Suprapubic skin (tissue), 3 donors: ENCODE measurements around the gene IFIT3.

ENCODE experiments used
- CTCF ChIP-seq, 2 donors: fragments of 200-600 bp in 1 of 2; fragments of 450-650 bp in 1 of 2; sonication (generic) in 1 of 2; IDR thresholded peaks; one replicate each; pipeline ENCODE4 v1.5.1; 2016 to 2019; ENCODE audit warnings: antibody characterized with exemption in 2 of 2, mild to moderate bottlenecking in 1 of 2, moderate library complexity in 1 of 2
- POLR2A ChIP-seq, 2 donors: fragments of 450-650 bp; IDR thresholded peaks; one replicate each; pipeline ENCODE4 v1.6.1; 2017; ENCODE audit warnings: antibody characterized with exemption in 2 of 2, mild to moderate bottlenecking in 2 of 2, moderate library complexity in 2 of 2

DNA sequence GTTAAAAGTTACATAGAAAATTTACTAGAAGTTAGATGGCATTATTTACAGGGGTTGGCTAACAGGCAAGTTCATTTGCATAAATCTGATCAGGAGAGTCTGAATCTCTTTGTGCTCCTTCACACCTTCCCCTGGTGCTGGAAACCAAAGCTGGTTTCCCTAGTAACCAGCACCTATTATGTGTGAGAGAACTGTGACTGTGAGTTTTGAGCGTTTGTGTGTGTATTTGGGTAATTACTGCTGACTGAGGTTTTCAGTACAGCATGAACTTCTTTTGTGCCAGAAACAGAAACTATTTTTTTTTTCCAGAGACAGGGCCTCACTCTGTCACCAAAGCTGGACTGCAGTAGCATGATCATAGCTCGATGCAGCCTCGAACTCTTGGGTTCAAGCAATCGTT lies 39.7 kb downstream of the IFIT3 start:
- TF ChIP-seq CTCF (IDR thresholded peaks at IDR 0.05) (no peak), POLR2A (IDR thresholded peaks at IDR 0.05) (no peak)
